ENCODE data around the gene PHF20.
"Not testable (repeated sequence)": the region's sequence is repeated elsewhere in the genome, so short reads cannot be mapped to it uniquely, and the experiment has no call there.

The PHF20 gene

GRCh38 chr20:35974256-35974655, 202.4 kb downstream of the PHF20 start:
- no peak for DNase-seq (ENCODE audit: low read depth in 2 of 2)

GRCh38 chr20:35975576-35976373, 204.0 kb downstream of the PHF20 start:
- no peak for DNase-seq (ENCODE audit: low read depth in 2 of 2)

GRCh38 chr20:35978041-35978513, 206.3 kb downstream of the PHF20 start:
- DNase-seq (ENCODE audit: low read depth in 2 of 2), result no peak

GRCh38 chr20:35979544-35979943, 207.7 kb downstream of the PHF20 start:
- no peak for DNase-seq (ENCODE audit: low read depth in 2 of 2)

GRCh38 chr20:35981969-35982368, 210.2 kb downstream of the PHF20 start:
- DNase-seq (ENCODE audit: low read depth in 2 of 2), result no peak

GRCh38 chr20:35984382-35984781, 212.6 kb downstream of the PHF20 start:
- no peak for DNase-seq (ENCODE audit: low read depth in 2 of 2)

- DNase-seq (ENCODE audit: low read depth in 2 of 2), result no peak
Observed at GRCh38 chr20:35985806-35986205, 214.0 kb downstream of the PHF20 start.

- DNase-seq (ENCODE audit: low read depth in 2 of 2), result no peak
Observed at GRCh38 chr20:35988910-35989463, 217.2 kb downstream of the PHF20 start.

GRCh38 chr20:35991142-35991771, 219.4 kb downstream of the PHF20 start:
- DNase-seq (ENCODE audit: low read depth in 2 of 2), result no peak

- peak; percentile 32 for DNase-seq (ENCODE audit: low read depth in 2 of 2)
Observed at GRCh38 chr20:35992713-35993335, 221.0 kb downstream of the PHF20 start.

GRCh38 chr20:35994994-35995453, 223.2 kb downstream of the PHF20 start:
- DNase-seq (ENCODE audit: low read depth in 2 of 2), result peak; percentile 45 to 53

GRCh38 chr20:35996492-35996891, 224.7 kb downstream of the PHF20 start:
- not testable (repeated sequence) for DNase-seq (ENCODE audit: low read depth in 2 of 2)

Measured in fibroblast of skin of left quadriceps (primary cell).